VCaP (cell line): ENCODE results near the gene THY1.
"Not testable (repeated sequence)": the region's sequence is repeated elsewhere in the genome, so short reads cannot be mapped to it uniquely, and the experiment has no call there.

Source experiments
- H3K27ac ChIP-seq: fragments of 450-650 bp; 2 replicates; pipeline ENCODE4 v1.5.1; 2017
- TF ChIP-seq, protein P1 (sequence below): fragments of 450-650 bp; conservative IDR thresholded peaks from 2 replicates; pipeline ENCODE4 v1.5.1; 2017; ENCODE audit warnings: mild to moderate bottlenecking, moderate library complexity

The THY1 gene

DNA sequence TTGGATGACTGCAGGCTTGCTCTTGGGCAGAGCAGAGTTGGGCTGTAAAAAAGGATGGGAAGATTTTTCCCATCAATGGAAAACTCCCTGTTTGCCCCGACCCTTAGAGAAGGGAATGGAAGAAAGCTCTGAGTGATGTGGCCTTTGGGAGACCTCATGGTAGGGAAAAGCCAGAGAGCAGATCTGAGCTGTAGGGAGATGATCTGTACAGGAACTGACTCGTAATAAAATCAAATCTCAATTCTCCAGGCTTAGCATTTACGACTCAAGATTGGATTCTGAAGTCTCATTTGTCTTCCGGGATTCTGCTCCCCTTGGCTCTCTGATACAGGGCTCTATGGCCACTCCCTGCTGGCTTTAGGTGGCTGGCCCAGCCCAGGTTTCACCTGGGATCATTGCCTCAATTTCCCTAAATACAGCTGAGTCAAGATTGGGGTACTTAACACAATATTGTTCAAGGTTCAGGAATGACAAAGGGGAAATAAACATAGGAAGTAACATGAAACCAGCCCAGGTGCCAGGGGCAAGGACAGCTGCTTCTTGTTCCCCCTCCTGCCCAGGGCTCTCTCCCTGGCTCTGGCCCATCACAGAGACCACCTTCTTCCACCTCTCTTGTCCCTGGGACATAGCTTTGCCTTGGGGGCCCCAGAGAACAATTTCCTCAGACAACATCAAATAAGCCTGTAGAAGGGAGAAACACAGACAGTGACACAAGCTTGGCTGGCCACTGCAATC is 38.4 kb upstream of the THY1 start:
- H3K27ac ChIP-seq, result no peak overlapping the region
- TF ChIP-seq, protein P1, sequence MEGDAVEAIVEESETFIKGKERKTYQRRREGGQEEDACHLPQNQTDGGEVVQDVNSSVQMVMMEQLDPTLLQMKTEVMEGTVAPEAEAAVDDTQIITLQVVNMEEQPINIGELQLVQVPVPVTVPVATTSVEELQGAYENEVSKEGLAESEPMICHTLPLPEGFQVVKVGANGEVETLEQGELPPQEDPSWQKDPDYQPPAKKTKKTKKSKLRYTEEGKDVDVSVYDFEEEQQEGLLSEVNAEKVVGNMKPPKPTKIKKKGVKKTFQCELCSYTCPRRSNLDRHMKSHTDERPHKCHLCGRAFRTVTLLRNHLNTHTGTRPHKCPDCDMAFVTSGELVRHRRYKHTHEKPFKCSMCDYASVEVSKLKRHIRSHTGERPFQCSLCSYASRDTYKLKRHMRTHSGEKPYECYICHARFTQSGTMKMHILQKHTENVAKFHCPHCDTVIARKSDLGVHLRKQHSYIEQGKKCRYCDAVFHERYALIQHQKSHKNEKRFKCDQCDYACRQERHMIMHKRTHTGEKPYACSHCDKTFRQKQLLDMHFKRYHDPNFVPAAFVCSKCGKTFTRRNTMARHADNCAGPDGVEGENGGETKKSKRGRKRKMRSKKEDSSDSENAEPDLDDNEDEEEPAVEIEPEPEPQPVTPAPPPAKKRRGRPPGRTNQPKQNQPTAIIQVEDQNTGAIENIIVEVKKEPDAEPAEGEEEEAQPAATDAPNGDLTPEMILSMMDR, result no peak

DNA sequence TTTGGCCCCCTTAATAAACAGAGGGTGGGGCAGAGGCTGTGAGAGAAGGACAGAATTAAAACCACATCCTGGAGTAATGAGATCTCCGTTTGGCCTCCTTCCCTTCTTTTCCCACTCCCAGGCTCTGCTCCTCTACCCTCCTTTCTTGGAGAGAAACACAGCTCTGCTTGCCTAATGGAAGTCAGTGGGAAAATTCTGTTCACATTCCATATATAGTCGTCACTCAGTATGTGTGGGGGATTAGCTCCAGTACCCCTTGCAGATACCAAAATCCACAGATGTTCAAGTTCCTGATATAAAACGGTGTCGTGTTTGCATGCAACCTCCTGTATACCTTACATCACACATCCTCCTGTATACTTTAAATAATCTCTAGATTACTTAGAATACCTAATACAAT is 37.6 kb upstream of the THY1 start:
- TF ChIP-seq, protein P1, result no peak
- no peak overlapping the region for H3K27ac ChIP-seq

DNA sequence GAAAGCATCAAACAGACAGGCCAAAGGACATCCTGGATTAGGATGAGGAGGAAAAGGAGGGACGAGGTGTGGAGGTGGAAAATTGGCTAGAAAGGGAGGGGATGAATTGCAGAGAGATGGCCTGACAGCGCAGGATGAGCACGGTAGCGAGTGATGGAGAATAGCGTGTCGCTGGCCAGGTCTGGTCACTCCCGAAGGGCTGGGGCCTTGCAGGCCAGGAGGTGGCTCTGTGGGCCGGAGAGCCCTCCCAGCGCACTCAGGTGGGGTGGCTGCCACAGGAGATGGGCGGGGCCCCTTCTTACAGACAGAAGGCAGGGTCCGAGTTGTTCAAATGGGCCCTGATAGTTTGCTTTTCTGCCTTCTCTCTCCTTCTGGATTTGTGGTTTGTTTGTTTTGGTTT is 37.1 kb upstream of the THY1 start:
- H3K27ac ChIP-seq, result no peak overlapping the region
- TF ChIP-seq, protein P1, result no peak

DNA sequence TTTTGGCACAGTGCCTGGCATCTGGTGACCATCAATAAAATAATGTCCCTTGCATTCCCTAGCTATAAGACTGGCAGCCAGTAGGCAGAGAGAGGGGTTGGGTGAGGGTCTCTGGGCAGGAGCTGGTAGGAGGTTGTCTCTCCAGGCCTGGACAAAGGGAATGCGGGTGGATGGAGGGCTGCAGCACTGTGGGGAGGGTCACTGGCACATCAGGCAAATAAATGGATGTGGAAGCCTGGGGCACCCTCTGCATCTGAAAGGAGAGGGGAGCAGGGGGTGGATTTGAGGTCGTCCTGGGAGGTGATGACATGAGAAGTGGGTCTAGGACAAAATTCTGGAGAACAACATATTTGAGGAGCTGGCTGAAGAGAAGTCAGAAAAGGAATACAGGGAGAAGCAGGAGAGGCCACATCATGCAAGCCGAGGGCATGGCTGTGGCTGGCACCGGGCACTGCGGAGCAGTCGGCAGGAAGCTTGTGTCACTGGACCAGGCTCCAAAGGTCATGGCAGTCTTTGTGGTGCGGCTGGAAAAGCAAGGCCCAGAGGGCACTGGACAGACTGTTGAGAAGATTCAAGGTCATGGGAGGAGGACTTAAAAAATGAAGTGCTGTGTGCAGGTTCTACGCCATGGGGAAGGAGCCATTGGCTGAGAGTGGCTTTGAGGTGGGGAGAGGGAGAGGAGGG is 36.5 kb upstream of the THY1 start:
- TF ChIP-seq, protein P1, result no peak
- no peak overlapping the region for H3K27ac ChIP-seq

DNA sequence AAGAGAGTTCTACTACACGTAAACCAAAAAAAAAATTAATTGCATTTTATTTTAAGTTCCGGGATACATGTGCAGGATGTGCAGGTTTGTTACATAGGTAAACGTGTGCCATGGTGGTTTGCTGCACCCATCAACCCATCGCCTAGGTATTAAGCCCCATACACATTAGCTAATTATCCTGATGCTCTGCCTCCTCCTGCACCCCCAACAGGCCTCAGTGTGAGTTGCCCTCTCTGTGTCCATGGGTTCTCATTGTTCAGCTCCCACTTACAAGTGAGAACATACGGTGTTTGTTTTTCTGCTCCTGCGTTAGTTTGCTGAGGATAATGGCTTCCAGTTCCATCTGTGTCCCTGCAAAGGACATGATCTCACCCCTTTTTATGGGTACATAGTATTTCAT is 32.7 kb upstream of the THY1 start:
- H3K27ac ChIP-seq, result not testable (repeated sequence)

DNA sequence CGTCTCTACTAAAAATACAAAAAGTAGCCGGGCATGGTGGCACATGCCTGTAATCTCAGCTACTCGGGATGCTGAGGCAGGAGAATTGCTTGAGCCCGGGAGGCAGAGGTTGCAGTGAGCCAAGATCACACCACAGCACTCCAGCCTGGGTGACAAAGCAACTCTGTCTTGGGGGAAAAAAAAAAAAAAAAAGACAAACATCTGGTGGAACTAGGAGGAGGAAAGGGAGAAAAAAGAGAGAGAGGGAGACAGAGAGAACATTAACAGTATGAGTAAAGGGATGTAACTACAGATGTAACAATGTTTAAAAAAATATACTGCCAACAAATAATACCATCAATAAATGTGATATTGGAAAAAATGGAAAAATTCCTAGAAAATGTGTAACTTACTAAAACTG is 32.3 kb upstream of the THY1 start:
- H3K27ac ChIP-seq, result not testable (repeated sequence)

DNA sequence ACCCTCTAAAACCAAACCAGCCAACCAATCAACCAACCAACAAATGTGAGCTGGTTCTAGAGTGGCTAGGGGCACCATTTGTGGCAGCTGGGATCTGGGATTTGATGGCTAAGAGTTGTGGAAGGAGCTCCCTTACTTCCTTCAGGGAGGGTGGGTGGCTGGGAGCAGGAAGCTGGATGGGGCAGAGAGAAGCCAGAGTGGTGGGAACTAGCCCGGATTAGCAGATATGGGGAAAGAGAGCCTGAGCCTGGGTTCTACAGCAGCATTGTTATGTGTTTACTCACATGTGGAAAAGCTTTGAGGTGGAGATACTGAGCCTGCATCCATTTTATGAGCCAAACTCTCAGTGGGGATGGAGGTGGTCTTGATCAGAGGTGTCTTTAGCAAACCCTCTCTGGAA is 30.9 kb upstream of the THY1 start:
- TF ChIP-seq, protein P1, result no peak
- H3K27ac ChIP-seq, result no peak overlapping the region

DNA sequence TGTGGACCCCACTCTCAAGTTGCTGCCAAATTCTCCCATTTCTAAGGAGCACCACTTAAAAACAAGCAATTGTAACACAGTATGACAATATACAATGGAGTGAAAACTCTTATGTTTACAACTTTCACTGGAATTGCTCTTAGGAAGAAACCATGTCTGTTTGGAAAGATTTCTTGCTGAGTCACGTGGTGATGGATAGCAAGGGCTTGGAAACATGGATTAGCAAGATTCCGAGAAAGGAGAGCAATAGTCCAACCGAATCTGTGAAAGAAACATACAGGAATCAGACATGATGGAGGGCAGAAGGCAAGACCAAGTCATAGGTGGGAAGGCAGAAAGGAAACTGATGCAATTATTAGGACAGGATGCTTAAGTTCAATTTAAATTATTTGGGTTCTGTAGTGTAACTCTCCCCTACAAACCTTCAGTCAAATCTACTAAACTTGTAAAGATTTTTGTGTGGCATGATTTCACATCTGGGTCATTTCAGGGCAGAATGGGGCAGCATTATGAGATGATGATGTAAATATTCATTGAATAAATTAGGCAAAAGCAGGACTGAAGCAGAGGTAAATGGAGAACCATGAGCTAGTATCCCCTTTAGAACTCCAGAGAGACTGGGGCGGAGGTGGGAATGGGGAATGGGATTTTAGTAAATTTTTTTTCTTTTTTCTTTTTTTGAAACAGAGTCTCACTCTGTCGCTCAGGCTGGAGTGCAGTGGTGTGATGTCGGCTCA is 27.8 kb upstream of the THY1 start:
- H3K27ac ChIP-seq, result no peak overlapping the region

More for the DNA sequence above, 27.8 kb upstream of the THY1 start:
- TF ChIP-seq, protein P1, result no peak
